Measurements from ENCODE around the gene PACSIN3.

PACSIN3 gene

GRCh38 chr11:47178737-47179654 lies 7.2 kb downstream of the PACSIN3 start:
- H3K4me3 ChIP-seq: no peak overlapping the region
- H3K27ac ChIP-seq: peak overlapping the region in 8 of 21 experiments; percentile 92 to 99 (median 96)

GRCh38 chr11:47178316-47178715 lies 7.9 kb downstream of the PACSIN3 start:
- no peak overlapping the region for H3K4me3 ChIP-seq
- H3K27ac ChIP-seq: peak overlapping the region in 16 of 21 experiments; percentile 91 to 99 (median 97)

GRCh38 chr11:47177846-47178245 lies 8.4 kb downstream of the PACSIN3 start:
- Histone ChIP-seq H3K27ac (peak overlapping the region in 20 of 21 experiments; percentile 80 to 99 (median 97)), H3K4me3 (peak overlapping the region in 2 of 7 experiments; percentile 80 to 99)

GRCh38 chr11:47177229-47177845 lies 8.9 kb downstream of the PACSIN3 start:
- Histone ChIP-seq H3K27ac (peak overlapping the region; percentile 80 to 99 (median 97)), H3K4me3 (peak overlapping the region; percentile 69 to 100 (median 96))

- Histone ChIP-seq H3K4me3 (peak within 1 kb of the TSS; percentile 69 to 100 (median 96)), H3K27ac (peak within 1 kb of the TSS; percentile 80 to 99 (median 97))
These were observed 9.7 kb downstream of the PACSIN3 start, which contains the start of gene ARFGAP2 for GRCh38 chr11:47176328-47177228. ARFGAP2 (minus strand) TSS chr11:47176879; CDS start chr11:47176853, 26 bp downstream.

GRCh38 chr11:47175746-47176327 lies 10.4 kb downstream of the PACSIN3 start:
- peak overlapping the region; percentile 69 to 100 (median 96) for H3K4me3 ChIP-seq
- H3K27ac ChIP-seq: peak overlapping the region; percentile 63 to 99 (median 97)

- Histone ChIP-seq H3K4me3 (no peak overlapping the region), H3K27ac (no peak overlapping the region)
These were observed 13.4 kb downstream of the PACSIN3 start for GRCh38 chr11:47172740-47173336.

- Histone ChIP-seq H3K4me3 (no peak overlapping the region), H3K27ac (no peak overlapping the region)
These were observed 14.4 kb downstream of the PACSIN3 start for GRCh38 chr11:47171856-47172255.

GRCh38 chr11:47171061-47171838 lies 15.0 kb downstream of the PACSIN3 start:
- Histone ChIP-seq H3K4me3 (no peak overlapping the region), H3K27ac (no peak overlapping the region)

- Histone ChIP-seq H3K27ac (no peak overlapping the region), H3K4me3 (no peak overlapping the region)
These were observed 19.9 kb downstream of the PACSIN3 start for GRCh38 chr11:47166368-47166767.

GRCh38 chr11:47165253-47165840 lies 20.9 kb downstream of the PACSIN3 start:
- H3K4me3 ChIP-seq: no peak overlapping the region
- no peak overlapping the region for H3K27ac ChIP-seq

- no peak overlapping the region for H3K27ac ChIP-seq
These were observed 21.9 kb downstream of the PACSIN3 start for GRCh38 chr11:47164321-47164720.

GRCh38 chr11:47163898-47164297 lies 22.3 kb downstream of the PACSIN3 start:
- Histone ChIP-seq H3K27ac (no peak overlapping the region), H3K4me3 (no peak overlapping the region)

More at GRCh38 chr11:47164321-47164720, 21.9 kb downstream of the PACSIN3 start:
- H3K4me3 ChIP-seq: no peak overlapping the region

- Histone ChIP-seq H3K4me3 (no peak overlapping the region), H3K27ac (no peak overlapping the region)
These were observed 23.0 kb downstream of the PACSIN3 start for GRCh38 chr11:47163193-47163592.

- no peak overlapping the region for H3K27ac ChIP-seq
- H3K4me3 ChIP-seq: no peak overlapping the region
These were observed 23.8 kb downstream of the PACSIN3 start for GRCh38 chr11:47162426-47162825.

- Histone ChIP-seq H3K27ac (no peak overlapping the region), H3K4me3 (no peak overlapping the region)
These were observed 24.3 kb downstream of the PACSIN3 start for GRCh38 chr11:47161890-47162289.

- Histone ChIP-seq H3K4me3 (no peak overlapping the region), H3K27ac (no peak overlapping the region)
These were observed 24.9 kb downstream of the PACSIN3 start for GRCh38 chr11:47161134-47161854.
